Right cardiac atrium (tissue), 5 donors: Measurements from ENCODE around the gene MESP2. TPM values are rescaled to one million over a fixed set of nuclear protein-coding genes. Genes with fewer than 3 reads are reported as not detected.

ENCODE experiments used
- ATAC-seq, 2 donors: fragments of 200-7000 bp; cut with Tn5 transposase; one replicate each; pipeline versions ENCODE4 v1.8.0 to v1.9.1; 2020; ENCODE audit warnings: moderate library complexity in 2 of 2, mild to moderate bottlenecking in 1 of 2
- DNase-seq, 3 donors: peaks; one replicate each; pipeline ENCODE4 v3.0.0-alpha.2; 2020
- H3K27ac ChIP-seq: one replicate; pipeline ENCODE4 v1.5.1; 2013; ENCODE audit warnings: mild to moderate bottlenecking, low read length, control low read depth, moderate library complexity
- H3K27me3 ChIP-seq: one replicate; pipeline ENCODE4 v1.6.1; 2013; ENCODE audit not compliant: control insufficient read depth, insufficient read depth
- H3K4me1 ChIP-seq: one replicate; pipeline ENCODE4 v1.6.1; 2013; ENCODE audit warnings: low read length; ENCODE audit not compliant: control insufficient read depth, insufficient read depth
- H3K4me3 ChIP-seq: one replicate; pipeline ENCODE4 v1.5.1; 2013; ENCODE audit warnings: low read length, control low read depth
- H3K9me3 ChIP-seq: one replicate; pipeline ENCODE4 v1.6.1; 2013; ENCODE audit warnings: low read length; ENCODE audit not compliant: control insufficient read depth
- WGBS: extraction: QIAGEN DNeasy Blood & Tissue Kit; methylation state at CpG from one replicate; pipeline ENCODE4 v1.1.7; 2013; 5-methylcytosine and 5-hydroxymethylcytosine counted together
- intact Hi-C, 4 donors: fragments of 100-400 bp; cut with DNase I; formaldehyde crosslinking; loops; one replicate each; pipeline versions ENCODE4 v1.11.0 to v1.14.0; 2022 to 2023
- polyA plus RNA-seq: library from polyadenylated mRNA; stranded (reverse); fragments of 200-250 nt; gene quantifications from one replicate; pipeline ENCODE4 v1.2.3, GENCODE V29; 2013
- total RNA-seq, 4 donors: library from RNA; stranded (reverse); fragmentation: NEBNext Ultra II Directional; extraction: Animal tissue kit (Norgen Biotek cat#: 25700); gene quantifications; one replicate each; pipeline ENCODE4 v1.2.1, GENCODE V29; 2021
- donor health status: healthy with polysubstance abuse.
- donor health status: DM: no; HTN: yes; CAD: no.
- donor health status: DM: no; HTN: no; CAD: no.
- donor health status: DM: no; HTN: yes; CAD: no; lungs with severe emphysema.
- donor health status: DM: yes; HTN: yes; CAD: no.

MESP2 gene
- total and polyA plus RNA-seq, 5 donors: 0.29 to 0.61 (median 0.32) TPM; not detected in 1

- 96% methylated on average over 7 of the region's 7 CpGs for WGBS
Measured at GRCh38 chr15:89812847-89813320, 36.8 kb downstream of the MESP2 start.

GRCh38 chr15:89813381-89814111 lies 37.4 kb downstream of the MESP2 start:
- intact Hi-C loops: no loop called here
- Histone ChIP-seq H3K9me3 (no peaks in the 10 kb centered on the region), H3K4me1 (peaks cover 8% of the 10 kb centered on the region), H3K27ac (no peak overlapping the region), H3K27me3 (no peaks in the 10 kb centered on the region), H3K4me3 (peak overlapping the region; percentile 60)
- 81% methylated on average over 13 of the region's 13 CpGs for WGBS
- DNase-seq (peak in 2 of 3 donors; percentile 13 to 36), ATAC-seq (no peak)

More at GRCh38 chr15:89812847-89813320, 36.8 kb downstream of the MESP2 start:
- intact Hi-C loops: no loop called here
- Histone ChIP-seq H3K9me3 (no peaks in the 10 kb centered on the region), H3K27ac (no peak overlapping the region), H3K4me3 (no peak overlapping the region), H3K4me1 (peaks cover 8% of the 10 kb centered on the region), H3K27me3 (no peaks in the 10 kb centered on the region)
- DNase-seq (peak in 1 of 3 donors; percentile 59), ATAC-seq (no peak)

- intact Hi-C loops: no loop called here
- Histone ChIP-seq H3K4me3 (peak overlapping the region; percentile 60), H3K4me1 (peaks cover 8% of the 10 kb centered on the region), H3K27ac (no peak overlapping the region), H3K27me3 (no peaks in the 10 kb centered on the region), H3K9me3 (no peaks in the 10 kb centered on the region)
- DNase-seq: peak in 2 of 3 donors; percentile 13 to 63
- peak; percentile 3 to 34 for ATAC-seq
- 10% methylated on average over 56 of the region's 56 CpGs for WGBS
Measured at GRCh38 chr15:89814112-89814742, 38.1 kb downstream of the MESP2 start.

GRCh38 chr15:89815769-89816168 lies 39.6 kb downstream of the MESP2 start:
- Histone ChIP-seq H3K4me1 (peaks cover 6% of the 10 kb centered on the region), H3K27me3 (no peaks in the 10 kb centered on the region), H3K4me3 (no peak overlapping the region), H3K9me3 (no peaks in the 10 kb centered on the region), H3K27ac (no peak overlapping the region)
- 95% methylated on average over 3 of the region's 3 CpGs for WGBS
- ATAC-seq (no peak), DNase-seq (peak in 1 of 3 donors; percentile 5)
- intact Hi-C loops: no loop called here

- Histone ChIP-seq H3K4me3 (no peak overlapping the region), H3K27ac (no peak overlapping the region), H3K4me1 (no peaks in the 10 kb centered on the region), H3K27me3 (no peaks in the 10 kb centered on the region), H3K9me3 (no peaks in the 10 kb centered on the region)
- 47% methylated on average over 10 of the region's 10 CpGs for WGBS
- intact Hi-C loops: no loop called here
- no peak for ATAC-seq
- DNase-seq: peak in 1 of 3 donors; percentile 33
Measured at GRCh38 chr15:89817701-89818280, 41.7 kb downstream of the MESP2 start.

GRCh38 chr15:89818287-89818686 lies 42.2 kb downstream of the MESP2 start:
- WGBS: 51% methylated on average over 10 of the region's 10 CpGs
- intact Hi-C loops: no loop called here
- ATAC-seq: peak in 1 of 2 donors; percentile 61

GRCh38 chr15:89820666-89821611 lies 44.8 kb downstream of the MESP2 start:
- peak in 1 of 2 donors; percentile 39 for ATAC-seq
- Histone ChIP-seq H3K4me3 (no peak overlapping the region), H3K27ac (no peak overlapping the region), H3K4me1 (no peaks in the 10 kb centered on the region), H3K9me3 (no peaks in the 10 kb centered on the region), H3K27me3 (no peaks in the 10 kb centered on the region)
- 59% methylated on average over 12 of the region's 12 CpGs for WGBS
- DNase-seq: no peak
- intact Hi-C loops: loop anchor here in 1 of 4 donors (10.0 kb wide), 1 partner anchor 56 kb away; no protein-coding TSS in a partner anchor

More at GRCh38 chr15:89818287-89818686, 42.2 kb downstream of the MESP2 start:
- Histone ChIP-seq H3K27me3 (no peaks in the 10 kb centered on the region), H3K27ac (no peak overlapping the region), H3K4me3 (no peak overlapping the region), H3K9me3 (no peaks in the 10 kb centered on the region), H3K4me1 (no peaks in the 10 kb centered on the region)
- peak in 1 of 3 donors; percentile 5 for DNase-seq

- WGBS: 65% methylated on average over 11 of the region's 11 CpGs
- intact Hi-C loops: loop anchor here in 1 of 4 donors (10.0 kb wide), 1 partner anchor 57 kb away; no protein-coding TSS in a partner anchor
- Histone ChIP-seq H3K27ac (no peak overlapping the region), H3K27me3 (no peaks in the 10 kb centered on the region), H3K4me1 (no peaks in the 10 kb centered on the region), H3K4me3 (no peak overlapping the region), H3K9me3 (no peaks in the 10 kb centered on the region)
- DNase-seq (no peak), ATAC-seq (no peak)
Measured at GRCh38 chr15:89822026-89822425, 45.9 kb downstream of the MESP2 start.

- Histone ChIP-seq H3K4me1 (no peaks in the 10 kb centered on the region), H3K4me3 (no peak overlapping the region), H3K27me3 (no peaks in the 10 kb centered on the region), H3K27ac (no peak overlapping the region), H3K9me3 (no peaks in the 10 kb centered on the region)
- intact Hi-C loops: loop anchor here in 1 of 4 donors (10.0 kb wide), 1 partner anchor 58 kb away; no protein-coding TSS in a partner anchor
- 78% methylated on average over 5 of the region's 5 CpGs for WGBS
- DNase-seq (no peak), ATAC-seq (no peak)
Measured at GRCh38 chr15:89822611-89822950, 46.4 kb downstream of the MESP2 start.
